HG02852 (cell line): Measurements from ENCODE around the gene NAA30.
"Not testable (repeated sequence)": the region's sequence is repeated elsewhere in the genome, so short reads cannot be mapped to it uniquely, and the experiment has no call there.

Source experiments
- ATAC-seq: cut with Tn5 transposase; IDR thresholded peaks from one replicate; pipeline ENCODE4 v1.9.1; 2021; ENCODE audit warnings: mild to moderate bottlenecking, moderate library complexity; ENCODE audit not compliant: unreplicated experiment

Gene NAA30

DNA sequence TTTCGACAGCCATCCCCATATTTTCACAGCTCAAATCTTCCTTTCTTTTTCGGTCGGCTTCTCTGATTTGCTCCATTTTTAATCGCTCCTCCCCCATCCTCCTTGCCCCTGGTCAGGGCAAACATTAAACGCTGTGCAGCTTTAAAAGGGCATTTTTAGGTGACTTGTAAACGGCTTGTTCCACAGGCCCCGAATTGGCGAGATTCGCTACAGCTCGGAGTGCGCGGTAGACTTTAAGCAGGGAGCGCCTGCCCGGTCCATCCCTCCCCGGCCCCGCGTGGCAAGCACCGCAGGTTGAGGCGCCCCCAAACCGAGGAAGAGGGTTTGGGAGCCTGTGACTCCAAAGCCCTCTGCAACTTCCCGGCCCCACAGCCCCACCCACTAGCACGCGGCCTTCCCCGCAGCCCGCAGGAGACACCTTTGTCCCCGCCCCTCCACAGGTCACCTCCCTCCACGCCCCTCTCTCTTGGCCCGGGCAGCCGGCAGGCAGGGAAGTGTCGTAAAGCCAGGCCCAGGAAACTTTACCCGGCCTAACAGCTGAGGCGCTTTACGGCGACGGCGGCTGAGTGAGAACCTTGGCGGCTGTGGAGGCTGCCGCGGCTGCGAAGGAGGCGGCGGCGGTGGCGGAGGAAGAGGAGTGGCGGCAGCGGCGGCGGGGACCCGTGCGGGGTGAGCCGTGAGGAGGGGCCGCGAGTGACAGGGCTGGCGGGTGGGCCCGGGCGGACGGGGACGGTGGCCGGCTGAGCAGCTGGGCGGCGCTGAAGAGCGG lies at the start of gene NAA30:
Gene NAA30, plus strand, starts transcription at position 550 of the 769 bp plus-strand sequence. CDS start 372 bp downstream, outside the sequence.
- ATAC-seq, result peak; percentile 84

DNA sequence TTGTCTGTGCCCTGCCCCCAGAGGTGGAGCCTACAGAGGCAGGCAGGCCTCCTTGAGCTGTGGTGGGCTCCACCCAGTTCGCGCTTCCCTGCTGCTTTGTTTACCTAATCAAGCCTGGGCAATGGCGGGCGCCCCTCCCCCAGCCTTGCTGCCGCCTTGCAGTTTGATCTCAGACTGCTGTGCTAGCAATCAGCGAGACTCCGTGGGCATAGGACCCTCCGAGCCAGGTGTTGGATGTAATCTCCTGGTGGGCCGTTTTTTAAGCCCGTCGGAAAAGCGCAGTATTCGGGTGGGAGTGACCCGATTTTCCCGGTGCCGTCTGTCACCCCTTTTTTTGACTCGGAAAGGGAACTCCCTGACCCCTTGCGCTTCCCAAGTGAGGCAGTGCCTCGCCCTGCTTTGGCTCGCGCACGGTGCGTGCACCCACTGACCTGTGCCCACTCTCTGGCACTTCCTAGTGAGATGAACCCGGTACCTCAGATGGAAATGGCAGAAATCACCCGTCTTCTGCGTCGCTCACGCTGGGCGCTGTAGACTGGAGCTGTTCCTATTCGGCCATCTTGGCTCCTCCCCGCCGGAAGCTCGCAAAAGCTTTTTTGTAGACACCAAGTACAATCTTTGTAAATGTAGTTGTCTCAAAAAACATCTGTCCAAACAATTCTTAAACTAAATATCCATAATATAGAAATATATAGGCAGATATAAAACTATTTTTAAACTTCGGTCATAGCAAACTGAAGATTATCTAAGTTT lies 46.7 kb upstream of the NAA30 start:
- ATAC-seq, result not testable (repeated sequence)

GRCh38 chr14:57345106-57345505 lies 45.3 kb upstream of the NAA30 start:
- ATAC-seq, result no peak

DNA sequence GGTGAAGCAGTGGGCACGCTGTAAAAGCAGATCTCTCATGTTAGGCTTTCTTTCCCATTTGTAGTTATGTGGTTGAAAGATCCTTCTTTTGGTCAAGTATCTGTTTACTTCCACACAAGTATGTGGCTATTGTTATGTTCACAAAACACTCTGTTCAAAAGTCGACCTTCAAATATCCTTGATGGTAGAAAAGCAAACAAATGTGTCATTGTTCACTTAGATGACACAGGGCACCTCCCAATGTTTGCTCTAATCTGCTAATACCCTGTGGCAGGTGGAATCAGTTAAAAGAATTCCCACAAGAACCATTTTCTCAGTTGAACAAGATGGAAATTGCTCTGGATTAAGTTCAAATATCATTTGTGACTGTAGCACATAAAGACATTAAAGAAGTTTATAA lies 43.6 kb upstream of the NAA30 start:
- no peak for ATAC-seq

GRCh38 chr14:57352396-57353170 lies 37.8 kb upstream of the NAA30 start:
- no peak for ATAC-seq

- no peak for ATAC-seq
These were observed 35.1 kb upstream of the NAA30 start for GRCh38 chr14:57355081-57355800.

DNA sequence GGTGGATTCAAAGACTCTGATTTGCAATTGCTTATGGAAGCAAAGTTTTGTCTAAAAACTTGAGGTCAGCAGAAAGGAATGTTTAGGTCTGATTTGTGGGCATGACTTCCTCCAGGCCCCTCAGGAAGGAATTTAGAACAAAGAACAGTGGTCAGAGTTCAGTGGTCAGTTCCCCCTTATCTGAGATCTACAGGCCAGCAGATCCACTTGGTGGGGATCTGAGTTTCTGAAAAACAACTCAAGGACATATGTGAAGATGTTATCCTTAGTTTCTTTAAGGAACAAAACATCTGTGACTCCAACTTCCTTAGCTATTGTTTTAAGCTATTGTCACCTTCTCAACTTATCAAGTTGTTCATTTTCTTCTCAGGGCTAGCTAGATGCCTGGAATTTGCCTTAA lies 28.0 kb upstream of the NAA30 start:
- ATAC-seq, result no peak

- no peak for ATAC-seq
These were observed 25.5 kb upstream of the NAA30 start for GRCh38 chr14:57364659-57365450.

- ATAC-seq, result not testable (repeated sequence)
These were observed 20.2 kb upstream of the NAA30 start for GRCh38 chr14:57370187-57370586.

GRCh38 chr14:57371013-57371412 lies 19.4 kb upstream of the NAA30 start:
- no peak for ATAC-seq

DNA sequence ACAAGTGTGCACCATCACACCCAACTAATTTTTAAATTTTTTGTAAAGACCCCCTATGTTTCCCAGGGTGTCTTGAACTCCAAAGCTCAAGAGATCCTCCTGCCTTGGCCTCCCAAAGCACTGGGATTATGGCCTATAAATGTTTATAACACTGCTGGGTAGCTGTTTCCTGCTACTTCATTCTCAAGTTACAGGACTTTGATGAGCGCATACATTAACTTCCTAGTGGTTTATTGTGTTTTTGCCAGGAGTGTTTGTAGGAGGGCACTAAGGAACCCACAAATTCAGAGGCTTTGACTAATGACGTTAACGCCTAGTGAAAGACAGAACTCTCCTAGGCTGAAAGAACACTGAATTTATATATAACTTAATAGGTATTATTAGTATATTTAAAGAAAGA lies 15.2 kb upstream of the NAA30 start:
- no peak for ATAC-seq

GRCh38 chr14:57378661-57379060 lies 11.7 kb upstream of the NAA30 start:
- ATAC-seq, result no peak

DNA sequence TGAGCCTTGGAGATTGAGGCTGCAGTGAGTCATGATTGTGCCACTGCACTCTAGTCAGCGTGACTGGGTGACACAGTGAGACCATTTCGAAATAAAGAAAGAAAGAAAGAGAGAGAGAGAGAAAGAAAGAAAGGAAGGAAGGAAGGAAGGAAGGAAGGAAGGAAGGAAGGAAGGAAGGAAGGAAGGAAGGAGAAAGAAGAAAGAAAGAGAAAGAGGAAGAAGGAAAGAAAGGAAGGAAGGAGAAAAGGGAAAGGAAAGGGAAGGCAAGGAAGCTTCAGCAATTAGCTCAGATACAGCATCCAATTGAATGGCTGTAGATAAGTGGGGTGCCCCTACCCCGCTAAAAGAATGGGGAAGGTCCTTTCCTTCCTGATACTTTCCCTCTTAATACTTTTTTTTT lies 9.5 kb upstream of the NAA30 start:
- no peak for ATAC-seq

- ATAC-seq, result no peak
These were observed 8.1 kb upstream of the NAA30 start for GRCh38 chr14:57382283-57382682.

DNA sequence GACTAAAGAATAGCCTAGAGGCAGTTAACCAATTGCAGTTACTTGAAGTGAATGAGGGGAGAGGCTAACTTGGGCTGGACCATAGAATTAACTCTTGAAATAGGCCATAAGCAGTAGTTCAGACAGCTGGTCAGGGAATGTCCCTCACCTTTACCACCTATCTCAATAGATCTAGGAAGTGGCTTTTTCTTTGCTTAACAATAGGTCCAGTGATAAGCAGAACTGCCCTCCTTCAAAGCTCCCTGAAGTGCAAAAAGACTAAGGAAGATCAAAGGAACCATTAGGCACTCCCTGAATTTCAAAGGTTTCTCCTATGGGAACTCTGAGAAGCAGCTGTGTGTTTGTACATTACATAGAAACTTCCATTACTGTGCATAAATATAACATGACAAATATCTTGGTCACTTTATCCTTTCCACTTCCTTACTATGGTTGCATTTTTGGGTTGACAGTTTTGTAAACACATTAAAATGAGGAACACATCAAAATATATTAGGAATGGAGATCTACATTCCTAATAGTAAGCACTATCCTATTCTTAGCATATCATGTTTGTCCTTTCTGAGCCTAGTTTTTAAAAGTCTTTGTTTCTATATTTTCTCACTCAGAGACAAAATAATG lies 7.2 kb upstream of the NAA30 start:
- ATAC-seq, result no peak

GRCh38 chr14:57388067-57388466 lies 2.3 kb upstream of the NAA30 start:
- ATAC-seq, result no peak

GRCh38 chr14:57389646-57390036 lies 745 bp upstream of the NAA30 start:
- peak; percentile 4 for ATAC-seq

DNA sequence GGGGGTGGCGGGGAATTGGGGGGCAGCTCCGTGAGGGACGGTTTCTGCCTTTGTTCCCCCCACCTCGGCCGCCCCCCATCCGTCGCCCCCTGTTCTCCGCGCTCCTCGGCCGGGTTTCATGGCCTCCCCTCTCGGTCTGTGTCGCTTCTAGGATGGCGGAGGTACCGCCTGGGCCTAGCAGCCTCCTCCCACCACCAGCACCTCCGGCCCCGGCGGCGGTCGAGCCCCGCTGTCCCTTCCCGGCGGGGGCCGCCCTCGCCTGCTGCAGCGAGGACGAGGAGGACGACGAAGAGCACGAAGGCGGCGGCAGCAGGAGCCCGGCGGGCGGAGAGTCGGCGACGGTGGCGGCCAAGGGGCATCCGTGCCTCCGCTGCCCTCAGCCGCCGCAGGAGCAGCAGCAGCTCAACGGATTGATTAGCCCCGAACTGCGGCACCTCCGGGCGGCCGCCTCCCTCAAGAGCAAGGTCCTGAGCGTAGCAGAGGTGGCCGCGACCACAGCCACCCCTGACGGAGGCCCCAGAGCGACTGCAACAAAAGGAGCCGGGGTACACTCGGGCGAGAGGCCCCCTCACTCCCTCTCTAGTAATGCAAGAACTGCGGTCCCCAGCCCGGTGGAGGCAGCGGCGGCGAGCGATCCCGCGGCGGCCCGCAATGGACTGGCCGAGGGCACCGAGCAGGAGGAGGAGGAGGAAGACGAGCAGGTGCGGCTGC lies 575 bp downstream of the NAA30 start:
- peak; percentile 49 for ATAC-seq
